NCI-H1092 treated with DMSO at 0.1 percent for 48 hours (cell line): ENCODE results near the gene UBXN1.
A peak's percentile ranks its signal among the peaks of the same experiment; 100 is the strongest.

Experiments used
- DNase-seq: peaks from one replicate; lab custom pipeline; 2025; lab: John Stamatoyannopoulos, UW

Gene UBXN1

GRCh38 chr11:62678770-62679696 lies at the start of gene UBXN1:
UBXN1 (minus strand) TSS chr11:62679073; CDS start chr11:62678923, 150 bp downstream.
- DNase-seq = peak; percentile 90

DNA sequence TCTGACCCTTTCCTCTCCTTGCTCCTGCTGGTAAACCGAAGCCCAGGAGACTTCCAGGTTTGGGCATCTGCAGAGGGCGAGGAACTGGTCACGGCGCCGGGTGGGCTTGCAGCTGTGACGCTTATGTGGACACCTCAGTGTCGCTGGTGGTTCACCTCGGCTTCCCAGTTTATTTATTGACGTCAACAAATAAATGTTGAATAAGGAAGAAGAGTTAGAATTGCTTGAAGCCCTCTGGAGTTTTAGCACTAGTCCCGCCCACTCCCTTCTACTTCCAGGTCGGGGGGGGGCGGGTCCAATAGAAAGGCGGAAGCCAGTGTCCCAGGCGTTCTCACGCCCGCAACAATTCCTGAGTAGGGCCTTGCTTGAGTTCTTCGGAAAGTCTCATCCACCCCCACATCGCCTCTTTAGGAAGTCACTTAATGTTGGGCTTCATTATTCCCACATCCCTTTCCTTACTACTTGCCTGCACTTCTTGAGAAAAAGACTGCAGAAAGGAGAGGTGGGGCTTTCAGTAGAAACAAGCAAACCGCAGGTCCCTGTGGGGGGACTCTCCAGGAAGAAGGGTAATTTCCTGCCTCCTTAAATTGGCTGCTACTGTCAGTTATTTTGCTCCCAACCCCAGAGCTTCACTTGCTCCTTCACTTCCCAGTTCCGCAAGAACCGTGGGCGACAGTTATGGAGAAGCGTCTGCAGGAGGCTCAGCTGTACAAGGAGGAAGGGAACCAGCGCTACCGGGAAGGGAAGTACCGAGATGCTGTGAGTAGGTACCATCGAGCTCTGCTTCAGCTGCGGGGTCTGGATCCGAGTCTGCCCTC lies 49.5 kb upstream of the UBXN1 start, which contains the start of gene TTC9C:
TTC9C (plus strand) TSS at position 316 of the 818 bp plus-strand sequence; CDS start at position 679, 363 bp downstream.
- DNase-seq = peak; percentile 88

DNA sequence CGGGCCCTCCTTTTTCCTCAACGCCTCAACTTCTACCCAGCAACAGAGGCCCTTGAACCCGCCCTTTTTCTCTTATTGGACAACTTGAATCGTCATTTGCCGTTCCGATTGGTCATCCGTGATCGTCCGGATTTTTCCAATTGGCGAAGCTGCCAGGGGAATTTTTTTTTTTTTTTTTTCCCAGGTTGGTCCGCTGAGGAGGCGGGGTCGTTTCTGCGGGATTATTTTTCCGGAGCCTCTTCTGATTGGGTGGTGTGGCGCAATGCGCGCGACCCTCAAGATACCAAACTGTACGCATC lies 48.9 kb upstream of the UBXN1 start:
- DNase-seq = peak; percentile 100

- peak; percentile 100 for DNase-seq
Measured at GRCh38 chr11:62727165-62727871, 48.4 kb upstream of the UBXN1 start, which contains the start of gene HNRNPUL2. HNRNPUL2 (minus strand) TSS chr11:62727457; CDS start chr11:62727156, 301 bp downstream.

DNA sequence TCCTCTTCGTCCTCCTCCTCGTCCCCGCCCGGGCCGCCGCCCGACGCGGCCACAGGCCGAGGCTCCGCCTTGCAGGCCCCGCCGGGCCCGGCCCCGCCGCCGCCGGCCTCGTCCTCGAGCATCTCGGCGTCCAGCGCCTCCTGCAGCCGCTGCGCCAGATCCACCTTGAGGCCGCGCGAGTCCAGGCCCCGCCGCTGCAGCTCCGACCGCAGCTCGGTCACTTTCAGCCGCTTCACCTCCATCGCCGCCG lies 48.0 kb upstream of the UBXN1 start:
- DNase-seq = no peak

GRCh38 chr11:62726156-62726914 lies 47.5 kb upstream of the UBXN1 start:
- no peak for DNase-seq

GRCh38 chr11:62725646-62726045 lies 46.8 kb upstream of the UBXN1 start:
- peak; percentile 23 for DNase-seq

DNA sequence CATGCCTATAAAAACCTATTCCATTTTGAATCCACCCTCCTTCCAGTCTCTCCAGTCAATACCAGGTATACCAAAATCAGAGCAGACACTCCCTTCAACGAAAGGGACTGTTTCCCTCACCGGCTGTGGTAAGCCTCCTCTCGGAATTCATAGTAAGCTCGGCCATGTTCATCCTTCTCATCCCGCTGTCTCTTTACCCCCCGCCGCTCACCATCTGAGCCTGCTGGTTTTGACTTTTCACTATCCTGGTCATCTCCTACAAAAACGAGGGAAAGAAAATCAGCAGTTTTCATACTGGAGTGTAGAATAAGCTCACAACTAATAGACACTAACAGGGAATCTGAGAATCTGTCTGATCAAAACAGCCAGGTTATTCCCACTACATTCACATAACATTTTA lies 45.3 kb upstream of the UBXN1 start:
- DNase-seq = no peak

DNA sequence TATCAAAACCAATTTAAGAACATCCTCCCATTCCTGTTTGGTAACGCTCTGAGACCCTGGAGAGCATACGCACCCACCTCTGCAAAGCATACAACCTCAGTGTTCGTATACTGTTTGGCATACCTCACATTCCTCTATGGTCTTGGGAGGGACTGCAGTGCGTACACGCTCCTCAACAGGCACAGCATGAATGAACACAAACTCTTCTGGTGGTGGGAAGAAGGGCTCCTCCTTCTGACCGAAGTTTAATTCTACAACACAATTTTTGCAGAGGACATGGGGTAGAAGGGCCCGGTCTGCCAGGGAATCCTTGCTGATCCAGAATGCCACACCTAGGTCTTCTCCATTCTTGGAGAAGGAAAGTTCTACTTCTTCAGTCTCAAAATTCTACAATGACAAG lies 43.1 kb upstream of the UBXN1 start:
- DNase-seq = no peak

- no peak for DNase-seq
Measured at GRCh38 chr11:62719302-62719978, 40.6 kb upstream of the UBXN1 start.

DNA sequence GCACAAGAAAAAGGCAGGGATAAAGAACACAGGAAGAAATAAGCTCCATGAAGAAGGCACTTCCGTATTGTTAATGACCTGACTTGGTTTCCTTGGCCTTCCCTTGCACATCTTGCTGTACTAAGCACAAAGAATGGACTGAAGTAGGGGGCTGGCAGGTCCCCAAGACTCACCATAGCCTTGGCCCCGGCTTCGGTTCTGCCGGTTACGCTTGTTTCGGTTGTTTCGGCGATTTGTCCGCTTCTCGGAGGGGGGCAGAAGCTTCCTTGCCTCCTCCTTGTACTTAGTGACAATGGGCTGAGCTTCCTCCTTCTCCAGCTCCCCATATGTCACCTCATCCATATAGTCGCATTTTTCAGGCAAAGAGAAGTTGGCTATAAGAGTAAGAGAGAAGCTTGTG lies 37.9 kb upstream of the UBXN1 start:
- DNase-seq = no peak

- DNase-seq = no peak
Measured at GRCh38 chr11:62716206-62716605, 37.3 kb upstream of the UBXN1 start.

DNA sequence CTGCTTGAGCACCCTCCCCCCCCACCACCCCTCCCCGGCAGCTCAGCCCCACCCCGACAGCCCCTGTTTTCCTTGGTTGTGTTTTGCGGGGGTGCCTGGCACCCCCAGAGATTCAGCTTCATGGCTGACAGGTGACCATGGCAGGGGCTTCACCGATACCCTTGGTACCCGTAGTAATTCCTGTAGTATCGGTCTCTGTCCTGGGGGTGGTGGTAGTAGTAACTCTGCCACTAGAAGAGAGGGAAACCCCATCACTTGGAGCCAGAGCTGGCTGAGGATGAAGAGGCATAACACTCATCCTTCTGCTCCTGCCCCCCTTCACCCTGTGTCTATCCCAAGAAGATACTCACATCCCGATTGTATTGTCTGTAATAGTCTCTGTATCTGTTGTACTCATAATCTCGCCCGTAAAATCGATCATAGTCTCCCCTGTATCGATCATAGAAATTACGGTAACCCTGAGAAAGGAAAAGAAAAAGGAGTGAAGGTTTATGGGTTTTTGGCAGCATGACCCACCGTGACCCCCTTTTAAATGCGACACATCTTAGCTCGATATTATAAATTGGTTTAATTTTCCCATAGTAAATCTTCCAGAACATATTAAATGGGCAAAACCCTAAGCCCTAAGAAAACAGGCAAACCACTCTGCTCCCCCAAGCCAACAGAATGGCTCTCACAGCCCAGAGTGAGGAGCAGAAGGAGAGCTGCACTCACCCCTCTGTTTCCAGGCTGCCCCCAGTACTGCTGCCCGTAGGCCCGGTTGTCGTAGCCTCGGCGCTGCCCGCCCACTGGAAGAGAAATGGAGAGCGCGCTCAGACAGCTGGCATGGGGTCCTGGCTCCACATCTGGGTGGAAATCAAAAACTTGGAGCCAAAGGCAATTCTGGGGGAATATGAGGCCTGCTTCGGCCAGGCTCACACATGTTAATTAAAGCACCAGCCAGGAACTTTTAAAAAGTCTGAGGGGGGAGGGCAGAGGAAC lies 36.6 kb upstream of the UBXN1 start:
- no peak for DNase-seq

GRCh38 chr11:62713343-62713742 lies 34.5 kb upstream of the UBXN1 start:
- no peak for DNase-seq

GRCh38 chr11:62712861-62713260 lies 34.0 kb upstream of the UBXN1 start:
- no peak for DNase-seq

GRCh38 chr11:62712276-62712812 lies 33.5 kb upstream of the UBXN1 start:
- DNase-seq = no peak

DNA sequence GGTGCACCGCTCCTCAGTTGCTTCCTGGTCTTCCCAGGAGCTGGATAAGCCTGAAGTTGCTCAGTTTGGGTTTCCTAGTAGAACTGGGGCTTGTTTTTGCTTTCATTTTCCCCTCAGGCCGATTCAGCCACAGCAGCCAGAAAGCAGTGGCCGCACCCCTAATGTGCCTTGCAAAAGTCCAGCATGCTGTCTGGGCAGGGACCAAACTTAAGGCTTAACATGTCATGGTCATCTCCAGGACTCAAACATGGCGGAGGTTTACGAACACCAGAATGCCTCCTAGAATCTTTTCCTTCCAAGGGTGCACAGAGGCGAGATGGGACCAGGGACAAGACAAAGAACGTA lies 31.1 kb upstream of the UBXN1 start:
- DNase-seq = peak; percentile 74

DNA sequence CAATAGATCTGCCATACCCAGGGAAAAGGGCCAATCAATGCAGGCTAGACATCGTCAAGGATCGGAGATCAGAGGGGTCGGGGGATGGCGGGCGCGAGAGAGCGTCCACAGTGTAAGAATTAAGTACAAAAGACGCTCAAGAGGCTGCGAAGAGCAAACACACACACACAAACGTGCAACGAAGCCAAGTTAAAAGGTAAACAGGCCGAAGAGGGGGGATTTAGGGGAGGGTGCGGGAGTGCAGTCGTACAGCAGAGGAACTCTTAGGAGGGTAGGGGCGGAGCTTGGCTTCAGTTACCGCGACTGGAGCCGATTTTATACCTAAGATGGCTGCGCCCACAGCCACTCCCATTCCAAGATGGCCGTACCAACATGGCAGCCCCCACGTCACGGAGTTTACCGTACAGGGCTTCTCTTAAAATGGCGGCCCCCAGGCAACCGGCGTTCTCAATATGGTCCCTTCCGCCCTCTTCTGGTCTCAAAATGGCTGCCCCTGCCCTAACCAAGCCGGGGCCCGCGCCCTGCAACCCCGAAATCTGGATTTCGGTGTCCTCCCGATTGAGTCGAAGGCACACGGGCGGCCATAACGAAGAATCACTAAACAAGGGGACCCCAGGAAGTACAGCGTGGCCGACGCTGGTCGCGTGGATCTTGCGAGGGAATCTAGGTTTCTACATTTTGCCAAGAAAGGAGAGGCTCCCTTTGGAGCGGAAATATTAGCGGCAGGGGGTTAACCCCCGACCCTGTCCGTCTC lies 30.6 kb upstream of the UBXN1 start:
- DNase-seq = peak; percentile 100

DNA sequence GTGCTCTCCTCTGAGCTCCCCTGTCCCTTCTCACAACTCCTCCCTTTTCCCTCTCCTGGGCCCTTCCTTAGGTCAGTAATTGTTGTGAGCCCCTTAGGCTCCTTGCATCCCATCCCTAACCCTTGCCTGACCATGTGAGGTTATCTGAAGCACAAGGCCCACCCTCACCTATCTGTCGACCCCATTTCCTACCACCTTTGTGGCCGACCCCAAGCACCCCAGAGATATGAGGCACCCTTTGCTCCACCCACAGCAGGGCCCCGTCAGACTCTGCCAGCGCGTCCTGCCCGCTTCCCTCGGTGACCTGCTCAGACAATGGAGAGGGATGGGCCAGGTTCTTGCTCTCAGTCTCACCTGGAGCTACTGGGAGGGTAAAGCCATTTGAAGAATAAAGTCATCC lies 29.9 kb upstream of the UBXN1 start:
- no peak for DNase-seq
